ENCODE data around the gene NOC4L. TPM values are rescaled to one million over a fixed set of nuclear protein-coding genes. Genes with fewer than 3 reads are reported as not detected.

The NOC4L gene
- total RNA-seq, 2 experiments from 2014 or later, result 54.2 to 59.2 TPM

DNA sequence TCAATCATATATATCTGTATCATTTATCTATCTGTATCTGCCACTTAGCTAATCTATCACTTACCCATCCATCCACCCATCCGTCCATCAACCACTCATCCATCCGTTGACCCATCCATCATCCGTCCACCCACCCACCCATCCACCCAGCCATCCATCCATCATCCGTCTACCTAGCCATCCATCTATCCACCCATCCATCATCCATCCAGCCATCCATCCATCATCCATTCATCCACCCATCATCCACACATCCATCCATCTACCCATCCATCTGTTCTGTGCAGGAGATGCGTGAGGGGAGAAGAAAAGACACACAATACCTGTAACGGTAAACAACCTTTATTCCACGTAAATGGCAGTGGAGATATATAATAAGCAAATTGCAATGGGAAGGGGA, 20.2 kb downstream of the NOC4L start:
- no peaks in the 10 kb centered on the region for H3K27me3 Mint-ChIP-seq
- H3K27ac Mint-ChIP-seq, result no peak overlapping the region
- H3K4me3 Mint-ChIP-seq, result no peak overlapping the region
- H3K4me1 Mint-ChIP-seq, result peaks cover 6% of the 10 kb centered on the region
- H3K9me3 Mint-ChIP-seq, result no peaks in the 10 kb centered on the region
- no peaks in the 10 kb centered on the region for H3K36me3 Mint-ChIP-seq
- DNase-seq, result no peak

GRCh38 chr12:132165584-132165983, 21.3 kb downstream of the NOC4L start:
- no peak for DNase-seq
- Mint-ChIP-seq H3K4me3 (no peak overlapping the region), H3K9me3 (no peaks in the 10 kb centered on the region), H3K27me3 (no peaks in the 10 kb centered on the region), H3K4me1 (peaks cover 6% of the 10 kb centered on the region), H3K36me3 (no peaks in the 10 kb centered on the region), H3K27ac (no peak overlapping the region)

DNA sequence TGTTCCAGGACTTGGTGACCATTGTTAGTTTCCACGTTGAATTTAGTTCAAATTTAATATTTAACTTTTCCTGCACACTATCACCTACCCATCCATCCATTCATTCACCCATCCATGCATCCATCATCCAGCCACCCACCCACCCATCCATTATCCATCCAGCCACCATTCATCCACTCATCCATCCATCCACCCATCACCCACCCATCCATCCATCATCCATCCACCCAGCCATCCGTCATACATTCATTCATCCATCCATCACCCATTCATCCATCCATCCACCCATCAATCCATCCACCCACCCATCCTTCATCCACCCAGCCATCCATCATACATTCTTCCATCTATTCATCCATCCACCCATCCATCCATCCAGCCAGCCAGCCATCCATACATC, 21.8 kb downstream of the NOC4L start:
- Mint-ChIP-seq H3K9me3 (no peaks in the 10 kb centered on the region), H3K4me1 (peaks cover 6% of the 10 kb centered on the region), H3K4me3 (no peak overlapping the region), H3K27ac (no peak overlapping the region), H3K27me3 (no peaks in the 10 kb centered on the region), H3K36me3 (no peaks in the 10 kb centered on the region)
- DNase-seq, result no peak

DNA sequence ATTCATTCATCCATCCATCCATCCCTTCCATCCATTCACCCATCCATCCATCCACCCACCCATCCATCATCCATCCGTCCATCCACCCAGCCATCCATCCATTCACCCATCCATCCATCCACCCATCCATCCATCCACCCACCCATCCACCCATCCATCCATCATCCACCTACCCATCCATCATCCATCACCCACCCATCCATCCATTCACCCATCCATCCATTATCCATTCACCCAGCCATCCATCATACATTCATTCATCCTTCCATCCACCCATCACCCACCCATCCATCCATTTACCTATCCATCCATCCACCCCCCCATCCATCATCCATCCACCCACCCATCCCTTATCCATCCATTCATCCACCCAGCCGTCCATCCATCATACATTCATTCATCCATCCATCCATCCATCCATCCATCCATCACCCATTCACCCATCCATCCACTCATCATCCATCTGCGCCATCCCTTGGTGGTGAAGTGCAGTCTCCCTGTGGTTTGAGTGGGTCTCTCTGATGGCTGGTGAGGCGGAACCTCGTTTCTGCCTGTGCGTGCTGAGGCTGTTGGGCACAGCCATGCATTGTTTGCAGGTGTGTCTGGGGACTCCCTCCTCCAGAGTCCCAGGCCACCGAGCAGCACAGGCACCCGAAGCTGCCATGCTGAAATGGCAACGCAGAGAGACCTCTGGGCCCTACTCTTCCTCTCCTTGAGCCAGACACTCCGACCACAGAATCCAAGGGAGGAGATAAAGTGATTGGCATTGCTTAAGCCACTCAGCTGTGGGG, 22.7 kb downstream of the NOC4L start:
- H3K4me3 Mint-ChIP-seq, result no peak overlapping the region
- H3K36me3 Mint-ChIP-seq, result no peaks in the 10 kb centered on the region
- no peak for DNase-seq
- H3K27ac Mint-ChIP-seq, result no peak overlapping the region
- no peaks in the 10 kb centered on the region for H3K27me3 Mint-ChIP-seq
- peaks cover 6% of the 10 kb centered on the region for H3K4me1 Mint-ChIP-seq
- no peaks in the 10 kb centered on the region for H3K9me3 Mint-ChIP-seq

GRCh38 chr12:132167611-132168310, 23.5 kb downstream of the NOC4L start:
- Mint-ChIP-seq H3K27me3 (peaks cover 5% of the 10 kb centered on the region), H3K27ac (no peak overlapping the region), H3K4me3 (no peak overlapping the region), H3K36me3 (no peaks in the 10 kb centered on the region), H3K9me3 (no peaks in the 10 kb centered on the region), H3K4me1 (peaks cover 5% of the 10 kb centered on the region)
- DNase-seq, result no peak

GRCh38 chr12:132168311-132169031, 24.2 kb downstream of the NOC4L start:
- no peaks in the 10 kb centered on the region for H3K36me3 Mint-ChIP-seq
- H3K4me1 Mint-ChIP-seq, result peaks cover 8% of the 10 kb centered on the region
- no peak for DNase-seq
- no peak overlapping the region for H3K27ac Mint-ChIP-seq
- peaks cover 12% of the 10 kb centered on the region for H3K27me3 Mint-ChIP-seq
- no peaks in the 10 kb centered on the region for H3K9me3 Mint-ChIP-seq
- H3K4me3 Mint-ChIP-seq, result no peak overlapping the region

- DNase-seq, result no peak
- Mint-ChIP-seq H3K36me3 (no peaks in the 10 kb centered on the region), H3K27ac (no peak overlapping the region), H3K9me3 (no peaks in the 10 kb centered on the region), H3K27me3 (peaks cover 13% of the 10 kb centered on the region), H3K4me1 (peaks cover 13% of the 10 kb centered on the region), H3K4me3 (no peak overlapping the region)
Measured at GRCh38 chr12:132169376-132169775, 25.1 kb downstream of the NOC4L start.

- Mint-ChIP-seq H3K4me1 (peaks cover 17% of the 10 kb centered on the region), H3K36me3 (no peaks in the 10 kb centered on the region), H3K27me3 (peaks cover 19% of the 10 kb centered on the region), H3K9me3 (no peaks in the 10 kb centered on the region), H3K27ac (no peak overlapping the region), H3K4me3 (no peak overlapping the region)
- DNase-seq, result no peak
Measured at GRCh38 chr12:132170094-132170636, 25.9 kb downstream of the NOC4L start.

DNA sequence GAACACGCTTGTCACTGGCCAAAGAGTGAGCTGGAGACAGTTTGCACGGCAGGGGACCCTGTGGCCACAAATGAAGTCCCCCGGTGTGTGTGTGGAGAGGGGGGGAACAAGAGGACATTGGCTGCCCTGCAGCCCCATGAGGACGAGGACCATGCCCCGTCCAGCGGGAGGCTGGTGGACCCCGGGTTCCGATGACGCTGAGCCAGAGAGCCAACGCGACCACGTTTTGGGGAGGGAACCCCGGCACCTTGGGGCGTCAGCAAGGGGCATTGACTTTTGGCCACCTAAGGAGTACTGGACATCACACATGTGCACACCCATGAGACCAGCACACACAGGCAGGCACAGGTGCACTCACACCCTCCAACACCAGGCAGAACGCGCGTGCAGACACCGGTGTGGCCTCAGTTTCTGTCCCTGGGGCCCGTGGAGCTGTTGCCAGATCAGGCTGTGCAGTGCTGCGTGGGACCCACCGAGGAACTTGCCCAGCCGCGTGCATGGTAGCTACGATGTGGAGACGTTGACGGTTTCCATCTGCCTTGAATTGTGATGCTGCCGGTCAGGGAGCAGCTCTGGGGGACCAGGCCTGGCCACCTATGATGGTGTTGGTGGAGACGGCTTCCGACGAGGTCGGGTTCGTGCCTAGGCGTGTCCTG, 26.5 kb downstream of the NOC4L start:
- Mint-ChIP-seq H3K9me3 (no peaks in the 10 kb centered on the region), H3K36me3 (no peaks in the 10 kb centered on the region), H3K27me3 (peaks cover 19% of the 10 kb centered on the region), H3K4me3 (no peak overlapping the region), H3K4me1 (peaks cover 17% of the 10 kb centered on the region), H3K27ac (no peak overlapping the region)
- no peak for DNase-seq

DNA sequence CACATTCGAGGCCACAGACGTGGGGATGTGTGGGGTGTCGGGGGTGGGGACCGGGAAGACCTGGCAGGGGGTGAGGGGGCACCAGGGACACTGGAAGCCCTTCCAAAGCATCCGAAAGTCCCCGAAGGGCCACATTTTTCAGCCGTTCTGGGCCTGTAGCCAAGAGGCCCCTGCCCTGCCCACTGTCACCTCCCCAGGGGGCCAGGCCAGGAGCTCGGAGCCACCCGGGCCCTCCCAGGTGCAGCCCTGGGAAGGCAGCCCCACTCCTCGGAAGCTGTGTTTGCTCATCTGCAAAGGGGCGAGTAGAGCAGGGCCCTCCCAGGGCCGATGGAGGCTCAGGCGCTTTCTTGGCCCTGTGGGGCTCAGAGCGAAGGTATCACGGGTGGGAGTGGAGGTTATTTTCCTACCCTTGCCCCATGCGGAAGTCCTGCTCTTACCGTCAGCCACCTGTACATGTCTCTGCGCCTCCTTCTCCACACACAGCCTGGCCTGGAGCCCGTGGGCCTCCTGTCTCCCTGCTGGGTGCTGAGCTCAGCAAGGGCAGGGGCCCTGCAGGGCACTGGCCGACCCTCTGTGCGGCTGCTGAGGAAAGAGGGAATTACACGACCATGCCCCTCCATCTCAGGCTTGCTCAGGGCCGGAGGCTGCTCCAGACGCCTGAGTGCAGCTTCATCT, 27.2 kb downstream of the NOC4L start:
- Mint-ChIP-seq H3K9me3 (no peaks in the 10 kb centered on the region), H3K4me3 (no peak overlapping the region), H3K4me1 (peaks cover 17% of the 10 kb centered on the region), H3K27ac (no peak overlapping the region), H3K27me3 (peaks cover 19% of the 10 kb centered on the region), H3K36me3 (no peaks in the 10 kb centered on the region)
- no peak for DNase-seq

GRCh38 chr12:132171968-132172521, 27.8 kb downstream of the NOC4L start:
- no peaks in the 10 kb centered on the region for H3K36me3 Mint-ChIP-seq
- H3K4me3 Mint-ChIP-seq, result no peak overlapping the region
- peaks cover 19% of the 10 kb centered on the region for H3K27me3 Mint-ChIP-seq
- H3K4me1 Mint-ChIP-seq, result peaks cover 17% of the 10 kb centered on the region
- no peak overlapping the region for H3K27ac Mint-ChIP-seq
- H3K9me3 Mint-ChIP-seq, result no peaks in the 10 kb centered on the region
- DNase-seq, result no peak

GRCh38 chr12:132172619-132173018, 28.4 kb downstream of the NOC4L start:
- H3K27ac Mint-ChIP-seq, result no peak overlapping the region
- no peak overlapping the region for H3K4me3 Mint-ChIP-seq
- H3K4me1 Mint-ChIP-seq, result peaks cover 17% of the 10 kb centered on the region
- no peaks in the 10 kb centered on the region for H3K36me3 Mint-ChIP-seq
- H3K27me3 Mint-ChIP-seq, result peaks cover 19% of the 10 kb centered on the region
- no peaks in the 10 kb centered on the region for H3K9me3 Mint-ChIP-seq
- no peak for DNase-seq

- no peak for DNase-seq
- no peaks in the 10 kb centered on the region for H3K36me3 Mint-ChIP-seq
- H3K4me3 Mint-ChIP-seq, result no peak overlapping the region
- H3K27ac Mint-ChIP-seq, result no peak overlapping the region
- H3K9me3 Mint-ChIP-seq, result no peaks in the 10 kb centered on the region
- peaks cover 18% of the 10 kb centered on the region for H3K4me1 Mint-ChIP-seq
- peaks cover 19% of the 10 kb centered on the region for H3K27me3 Mint-ChIP-seq
Measured at GRCh38 chr12:132173135-132174014, 29.1 kb downstream of the NOC4L start.
